Stimulated activated CD4-positive, alpha-beta T cell treated with anti-CD3 and anti-CD28 coated beads, Interleukin-1b, Interleukin-23, amount 100 ng/mL, for 4 hours (primary cell): ENCODE data around the gene CCNB1IP1.
A peak's percentile ranks its signal among the peaks of the same experiment; 100 is the strongest.
"Not testable (repeated sequence)": the region's sequence is repeated elsewhere in the genome, so short reads cannot be mapped to it uniquely, and the experiment has no call there.

ENCODE experiments used
- DNase-seq, 2 donors: peaks; one replicate each; pipeline ENCODE4 v3.0.0-alpha.2; 2020; ENCODE audit warnings: low read depth in 2 of 2

CCNB1IP1 gene, protein sequence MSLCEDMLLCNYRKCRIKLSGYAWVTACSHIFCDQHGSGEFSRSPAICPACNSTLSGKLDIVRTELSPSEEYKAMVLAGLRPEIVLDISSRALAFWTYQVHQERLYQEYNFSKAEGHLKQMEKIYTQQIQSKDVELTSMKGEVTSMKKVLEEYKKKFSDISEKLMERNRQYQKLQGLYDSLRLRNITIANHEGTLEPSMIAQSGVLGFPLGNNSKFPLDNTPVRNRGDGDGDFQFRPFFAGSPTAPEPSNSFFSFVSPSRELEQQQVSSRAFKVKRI

DNA sequence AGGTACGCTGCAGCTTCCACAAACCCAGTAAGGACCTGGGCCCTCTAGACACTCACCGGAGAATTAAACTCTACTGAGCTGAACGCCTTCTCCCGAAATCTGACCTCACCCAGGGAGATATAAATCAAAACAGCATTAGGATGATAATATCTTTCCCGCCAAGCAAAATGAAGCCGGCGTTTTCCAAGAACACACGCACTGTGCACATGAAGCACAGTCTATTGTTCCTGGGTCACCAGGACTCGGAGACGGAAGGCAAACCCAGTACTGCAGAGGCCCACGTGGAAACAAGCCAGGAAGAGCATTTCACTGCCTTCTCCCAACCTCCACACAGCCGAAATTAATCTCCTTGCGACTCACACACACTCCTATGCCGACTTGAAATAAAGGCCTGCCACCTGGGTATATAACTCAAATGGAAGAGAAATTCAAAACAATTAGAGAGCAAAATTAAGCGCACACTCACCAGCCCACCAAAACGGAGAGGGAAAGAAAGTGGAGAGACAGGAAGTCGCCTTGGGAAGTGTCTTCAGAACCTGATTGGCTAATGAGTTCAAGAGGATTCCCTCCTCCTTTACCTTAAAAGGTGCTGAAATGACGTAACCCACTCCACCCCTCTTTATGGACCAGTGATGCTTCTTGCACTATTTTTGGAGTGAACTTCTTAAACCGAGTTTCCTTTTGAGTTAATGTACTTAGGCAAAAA, at the start of gene CCNB1IP1:
Gene CCNB1IP1, minus strand, starts transcription at position 492 of the 706 bp plus-strand sequence. CDS start 16,756 bp downstream, outside the sequence.
- peak in 1 of 2 donors; percentile 30 for DNase-seq

GRCh38 chr14:20382526-20382925, 49.4 kb upstream of the CCNB1IP1 start:
- DNase-seq: no peak

GRCh38 chr14:20381341-20381740, 48.3 kb upstream of the CCNB1IP1 start:
- no peak for DNase-seq

DNA sequence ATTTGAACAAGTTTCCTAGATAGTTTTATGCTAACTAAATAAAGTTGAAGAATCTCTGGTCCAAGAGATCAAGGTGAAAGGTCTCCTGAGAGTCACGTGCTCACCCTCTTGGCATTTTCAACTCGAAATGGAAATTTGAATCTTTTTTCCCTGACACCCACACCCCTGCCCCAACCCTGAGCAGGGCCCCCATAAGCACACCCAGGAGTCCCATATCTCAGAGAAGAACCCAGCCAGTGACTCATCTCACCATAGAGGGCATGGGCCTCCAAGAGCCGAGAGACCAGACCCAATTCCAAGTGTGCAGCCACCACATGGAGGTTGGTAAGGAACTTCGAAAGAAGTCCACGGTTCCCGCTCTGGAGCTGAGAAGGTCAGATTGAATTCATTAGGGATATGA, 47.6 kb upstream of the CCNB1IP1 start:
- no peak for DNase-seq

- no peak for DNase-seq
Observed at GRCh38 chr14:20379743-20380142, 46.7 kb upstream of the CCNB1IP1 start.

DNA sequence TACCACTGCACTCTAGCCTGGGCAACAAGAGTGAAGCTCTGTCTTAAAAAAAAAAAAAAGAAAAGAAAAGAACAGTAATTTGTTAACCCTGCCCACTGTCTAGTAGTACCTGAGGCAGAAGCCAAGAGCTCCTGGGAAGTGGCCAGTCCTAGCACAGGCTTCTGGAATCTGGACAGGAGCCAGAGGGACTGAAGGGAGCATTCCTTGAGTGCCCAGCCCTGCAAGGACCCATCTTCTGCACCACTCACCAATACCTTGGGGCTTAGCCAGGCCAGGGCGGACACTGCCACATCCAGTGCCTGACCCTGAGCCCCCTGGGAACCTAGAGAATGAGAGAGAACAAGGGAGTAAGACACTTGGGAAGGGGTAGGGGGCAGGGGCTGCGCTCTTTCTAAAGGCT, 44.1 kb upstream of the CCNB1IP1 start:
- DNase-seq: no peak

DNA sequence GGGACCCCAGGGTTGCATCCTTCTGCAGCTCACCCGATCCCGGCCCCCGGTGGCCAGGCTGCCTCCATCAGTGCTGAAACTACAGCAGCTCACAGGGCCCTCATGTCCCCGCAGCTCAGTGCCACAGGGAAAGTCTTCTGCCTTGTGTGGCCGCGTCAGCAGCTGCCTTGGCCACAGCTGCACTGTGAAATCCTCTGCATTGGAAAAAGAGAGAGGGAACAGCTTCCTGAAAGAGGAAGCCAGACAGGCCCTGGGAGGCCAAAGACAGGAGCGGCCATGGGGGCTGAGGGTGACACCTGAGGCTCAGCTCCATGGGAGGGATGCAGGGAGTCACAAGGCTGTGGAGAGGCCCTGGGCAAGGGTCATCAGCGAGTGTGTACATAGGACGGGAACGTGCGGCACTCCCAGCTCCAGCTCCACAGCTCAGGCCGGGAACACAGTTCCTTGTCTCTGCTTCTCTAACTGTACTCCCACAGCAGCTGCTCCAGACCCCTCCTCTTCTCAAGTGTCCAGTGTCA, 43.1 kb upstream of the CCNB1IP1 start:
- no peak for DNase-seq

DNA sequence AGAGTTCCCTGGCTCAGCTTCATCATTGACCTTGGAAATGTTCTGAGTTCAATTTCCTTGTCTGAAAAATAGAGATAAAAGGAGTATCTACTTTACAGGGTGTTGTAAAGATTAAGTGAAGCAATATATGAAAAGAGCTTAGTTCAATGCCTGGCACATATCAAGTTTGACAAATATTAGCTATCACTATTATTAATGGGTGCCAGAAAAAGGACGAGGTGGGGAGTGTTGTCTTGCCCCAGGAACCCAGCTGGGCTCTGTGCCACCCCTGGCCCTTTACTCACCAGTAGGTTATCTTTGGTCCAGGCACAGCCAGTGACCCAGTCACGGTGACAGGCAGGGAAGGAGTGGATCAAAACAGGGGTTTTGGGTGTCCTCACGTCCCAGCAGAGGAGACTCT, 42.4 kb upstream of the CCNB1IP1 start:
- DNase-seq: no peak

DNA sequence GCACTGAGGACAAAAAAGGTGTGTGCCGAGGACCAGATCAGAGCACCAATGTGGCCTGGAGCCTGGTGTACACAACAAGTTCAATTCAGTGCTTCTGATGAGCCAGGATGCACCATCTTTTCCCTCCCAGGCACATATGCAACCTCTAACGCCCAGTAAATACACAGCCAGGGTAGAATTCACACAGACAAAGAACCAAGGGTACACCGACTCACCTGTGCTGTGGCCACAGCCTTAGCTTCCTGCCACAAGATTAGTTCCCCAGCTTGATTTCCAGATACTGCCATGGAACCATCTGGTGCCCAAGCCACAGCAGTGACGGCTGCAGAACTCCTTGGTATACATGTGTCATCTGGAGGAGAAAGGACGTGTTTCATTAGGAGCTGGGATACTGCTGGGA, 39.7 kb upstream of the CCNB1IP1 start:
- DNase-seq: no peak

GRCh38 chr14:20365928-20366327, 32.8 kb upstream of the CCNB1IP1 start:
- DNase-seq: no peak

- DNase-seq: not testable (repeated sequence)
Observed at GRCh38 chr14:20358474-20358873, 25.4 kb upstream of the CCNB1IP1 start.

DNA sequence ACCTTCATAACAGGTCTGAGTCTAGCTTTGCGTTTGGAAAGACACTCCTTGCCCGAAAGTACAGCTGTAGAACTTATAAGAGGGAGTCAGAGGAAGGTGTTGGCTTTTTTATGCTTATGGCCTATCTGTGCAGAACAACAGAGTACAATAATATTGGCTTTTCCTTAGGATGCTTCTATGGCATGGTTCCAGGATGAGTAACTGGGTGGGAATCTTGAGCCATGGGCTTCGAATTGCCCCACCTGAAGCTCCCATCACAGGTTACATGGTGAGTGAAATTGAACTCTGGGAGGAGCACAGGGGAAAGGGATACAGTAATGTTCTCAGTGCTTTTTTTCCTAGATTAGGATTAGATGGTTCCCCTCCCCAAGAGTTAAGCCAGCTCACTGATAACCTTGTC, 23.3 kb upstream of the CCNB1IP1 start:
- DNase-seq: no peak

- DNase-seq: no peak
Observed at GRCh38 chr14:20350860-20351259, 17.8 kb upstream of the CCNB1IP1 start.

DNA sequence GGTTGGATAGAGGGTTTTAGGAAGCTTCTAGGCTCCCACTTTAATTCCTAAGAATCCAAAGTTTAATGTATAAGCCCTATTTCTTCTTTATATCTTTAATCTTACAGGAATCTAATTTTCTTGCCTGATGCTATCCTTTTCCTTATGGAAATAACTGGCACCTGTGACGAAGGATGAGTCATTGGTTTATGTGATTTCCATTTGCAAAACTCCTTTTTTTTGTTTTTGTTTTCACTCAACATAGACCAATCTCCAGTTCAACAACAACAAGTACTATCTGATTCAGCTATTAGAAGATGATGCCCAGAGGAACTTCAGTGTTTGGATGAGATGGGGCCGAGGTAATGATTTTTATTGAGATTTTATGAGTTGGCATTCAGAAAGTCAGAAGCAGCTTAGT, 17.2 kb upstream of the CCNB1IP1 start:
- DNase-seq: no peak

GRCh38 chr14:20347747-20348146, 14.7 kb upstream of the CCNB1IP1 start:
- DNase-seq: no peak

DNA sequence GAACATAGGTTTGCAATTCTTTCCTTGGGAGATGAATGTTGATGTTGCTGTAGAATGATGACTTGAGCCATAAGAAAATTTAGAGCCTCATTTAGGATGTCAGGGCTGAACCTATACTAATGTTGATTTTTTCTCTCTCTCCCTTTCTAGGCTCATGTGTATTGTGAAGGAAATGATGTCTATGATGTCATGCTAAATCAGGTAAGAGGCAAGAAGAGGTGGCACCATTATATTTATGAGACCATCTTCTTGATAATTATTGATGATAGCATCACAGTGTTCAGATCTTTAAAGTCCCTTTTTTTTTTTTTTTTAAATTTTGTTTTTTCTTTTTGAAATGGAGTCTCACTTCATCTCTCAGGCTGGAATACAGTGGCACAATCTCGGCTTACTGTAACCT, 13.6 kb upstream of the CCNB1IP1 start:
- no peak for DNase-seq

- no peak for DNase-seq
Observed at GRCh38 chr14:20345366-20345765, 12.3 kb upstream of the CCNB1IP1 start.

DNA sequence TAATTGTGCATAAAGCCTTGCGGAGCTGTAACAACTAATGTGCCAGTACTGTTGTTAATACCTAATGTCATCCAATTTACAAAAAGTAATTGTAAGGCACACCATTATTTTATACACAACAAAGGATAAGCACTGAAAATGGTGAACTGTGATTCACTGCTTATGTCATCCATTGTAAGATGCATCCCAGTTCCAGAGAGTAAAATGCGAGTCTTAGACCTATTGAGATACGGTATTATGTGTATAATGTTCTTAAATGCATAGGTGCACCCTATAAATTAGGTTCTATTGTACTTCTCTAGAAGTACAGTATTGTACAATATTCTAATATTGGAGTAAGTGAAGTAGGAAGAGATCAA, 10.8 kb upstream of the CCNB1IP1 start:
- no peak for DNase-seq

- peak; percentile 77 to 91 for DNase-seq
Observed at GRCh38 chr14:20343092-20343861, 10.2 kb upstream of the CCNB1IP1 start, which contains the start of gene PARP2. Gene PARP2, plus strand, starts transcription at chr14:20343635. Its CDS starts 7 bp downstream, at chr14:20343642.

DNA sequence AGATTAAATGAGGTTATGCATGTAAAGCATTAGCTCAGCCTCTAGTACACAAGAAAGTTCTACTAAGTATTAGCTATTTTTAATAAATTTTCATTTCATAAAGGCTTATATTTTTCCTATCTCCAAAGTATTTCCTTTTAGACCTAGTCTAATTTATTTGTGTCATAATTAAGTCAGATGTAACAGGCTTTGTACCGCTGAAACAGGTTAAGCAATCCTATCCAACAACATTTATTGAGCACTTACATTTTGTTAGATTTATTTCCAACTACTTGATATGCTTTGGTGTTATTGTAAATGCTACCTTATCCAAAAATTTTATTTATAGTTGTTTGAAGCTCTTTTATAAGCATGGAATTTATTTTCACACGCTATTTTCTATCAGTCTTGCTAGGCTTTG, 8.6 kb upstream of the CCNB1IP1 start:
- no peak for DNase-seq

GRCh38 chr14:20341032-20341431, 8.0 kb upstream of the CCNB1IP1 start:
- DNase-seq: not testable (repeated sequence)

GRCh38 chr14:20334017-20334416, 938 bp upstream of the CCNB1IP1 start:
- DNase-seq: no peak

GRCh38 chr14:20333494-20333841, 389 bp upstream of the CCNB1IP1 start:
- no peak for DNase-seq
